H1 (cell line): ENCODE data around the gene GLO1. TPM values are rescaled to one million over a fixed set of nuclear protein-coding genes. Genes with fewer than 3 reads are reported as not detected.

Source experiments
- CTCF ChIA-PET: fragments of 300-600 bp; sonication (Branson Sonifier 250); formaldehyde crosslinking; loops from one replicate; lab custom pipeline; 2021; ENCODE audit not compliant: partially characterized antibody; lab: Charles Lee
- POLR2A ChIA-PET: fragments of 300-600 bp; sonication (Branson Sonifier 250); formaldehyde crosslinking; loops from one replicate; lab custom pipeline; 2021; ENCODE audit warnings: inconsistent platforms; ENCODE audit not compliant: partially characterized antibody; lab: Charles Lee
- DNase-seq, 2 experiments: peaks; one replicate each; pipeline versions ENCODE4 v3.0.0 to v3.0.0-alpha.2; 2010 to 2022; ENCODE audit warnings: low spot score in 2 of 2, low read depth in 1 of 2, mixed read lengths in 1 of 2
- FAIRE-seq: peaks from 2 replicates; lab custom pipeline; 2011; peaks lifted over from hg19 to GRCh38; lab: Jason Lieb, UNC
- H2AFZ ChIP-seq: 2 replicates; pipeline ENCODE4 v1.8.1; 2012; ENCODE audit warnings: low read length, inconsistent platforms
- H2AK5ac ChIP-seq: 2 replicates; pipeline ENCODE4 v1.6.1; 2013; ENCODE audit warnings: low read depth, low read length
- H2BK120ac ChIP-seq: replicated peaks from 2 replicates; pipeline ENCODE3; 2013; ENCODE audit warnings: low read depth, low read length, inconsistent platforms
- H2BK12ac ChIP-seq: 2 replicates; pipeline ENCODE4 v1.6.1; 2013; ENCODE audit warnings: low read depth, low read length
- H2BK15ac ChIP-seq: 2 replicates; pipeline ENCODE4 v1.6.1; 2013; ENCODE audit warnings: low read length
- H2BK20ac ChIP-seq: 2 replicates; pipeline ENCODE4 v1.6.1; 2013; ENCODE audit warnings: low read length
- H2BK5ac ChIP-seq: 2 replicates; pipeline ENCODE4 v1.6.1; 2013; ENCODE audit warnings: low read depth, low read length
- H3K14ac ChIP-seq: 2 replicates; pipeline ENCODE4 v1.6.1; 2013; ENCODE audit warnings: inconsistent platforms; ENCODE audit not compliant: insufficient read length
- H3K18ac ChIP-seq: 2 replicates; pipeline ENCODE4 v1.6.1; 2013; ENCODE audit warnings: low read length; ENCODE audit errors: extremely low read depth
- H3K23ac ChIP-seq: 2 replicates; pipeline ENCODE4 v1.6.1; 2013; ENCODE audit warnings: inconsistent platforms; ENCODE audit not compliant: insufficient read length
- H3K23me2 ChIP-seq: 2 replicates; pipeline ENCODE4 v1.6.1; 2013; ENCODE audit warnings: low read depth, low read length
- H3K27ac ChIP-seq: 2 replicates; pipeline ENCODE4 v1.6.1; 2011; ENCODE audit warnings: low read depth, low read length, inconsistent platforms
- H3K27me3 ChIP-seq, 4 experiments: replicated peaks in 1 of 4; 1 replicate in 1 of 4; 2 replicates in 3 of 4; pipeline versions ENCODE4 v1.6.1 to v1.8.1; 2011 to 2013; ENCODE audit warnings: low read length in 3 of 4, mild to moderate bottlenecking in 3 of 4, inconsistent platforms in 2 of 4, mixed read lengths in 2 of 4, moderate library complexity in 1 of 4; ENCODE audit not compliant: control insufficient read depth in 3 of 4, insufficient read depth in 3 of 4; ENCODE audit errors: extremely low read depth in 1 of 4
- H3K36me3 ChIP-seq, 4 experiments: 2 replicates each; pipeline versions ENCODE4 v1.6.1 to v1.8.1; 2011 to 2013; ENCODE audit warnings: mild to moderate bottlenecking in 4 of 4, low read length in 3 of 4, moderate library complexity in 2 of 4, control low read depth in 1 of 4, inconsistent platforms in 1 of 4; ENCODE audit not compliant: insufficient read depth in 4 of 4, control insufficient read depth in 2 of 4
- H3K4ac ChIP-seq: replicated peaks from 2 replicates; pipeline ENCODE3; 2013; ENCODE audit warnings: low read length, low read depth, mixed read lengths, inconsistent platforms; ENCODE audit not compliant: insufficient read length
- H3K4me1 ChIP-seq, 4 experiments: replicated peaks in 1 of 4; 1 replicate in 1 of 4; 2 replicates in 3 of 4; pipeline versions ENCODE4 v1.6.1 to v1.8.1; 2011 to 2013; ENCODE audit warnings: low read length in 3 of 4, inconsistent platforms in 2 of 4, mixed read lengths in 1 of 4; ENCODE audit not compliant: insufficient read depth in 4 of 4, control insufficient read depth in 3 of 4
- H3K4me2 ChIP-seq, 2 experiments: 2 replicates each; pipeline versions ENCODE4 v1.6.1 to v1.8.1; 2011 to 2013; ENCODE audit warnings: low read depth in 2 of 2, low read length in 2 of 2, control low read depth in 1 of 2, inconsistent platforms in 1 of 2, mild to moderate bottlenecking in 1 of 2; ENCODE audit not compliant: insufficient read depth in 1 of 2
- H3K4me3 ChIP-seq, 4 experiments: fragments of 200-600, 300-600 bp in 1 of 4; sonication (generic), shearing (Covaris generic), sonication (Bioruptor Twin) in 1 of 4; 2 replicates each; pipeline versions ENCODE4 v1.5.1 to v1.8.1; 2011 to 2016; ENCODE audit warnings: low read length in 4 of 4, low read depth in 3 of 4, control low read depth in 2 of 4, inconsistent platforms in 2 of 4, mild to moderate bottlenecking in 2 of 4, mixed read lengths in 1 of 4, moderate library complexity in 1 of 4; ENCODE audit not compliant: insufficient read depth in 2 of 4; ENCODE audit errors: extremely low read depth in 1 of 4
- H3K56ac ChIP-seq: replicated peaks from 2 replicates; pipeline ENCODE3; 2013; ENCODE audit warnings: low read depth, mild to moderate bottlenecking, mixed read lengths, low read length, inconsistent platforms; ENCODE audit not compliant: insufficient read length
- H3K79me1 ChIP-seq: 2 replicates; pipeline ENCODE4 v1.6.1; 2013; ENCODE audit warnings: low read depth, low read length, control low read depth
- H3K79me2 ChIP-seq, 2 experiments: 2 replicates each; pipeline versions ENCODE4 v1.6.1 to v1.8.1; 2012 to 2013; ENCODE audit warnings: low read length in 2 of 2, mild to moderate bottlenecking in 2 of 2, inconsistent platforms in 1 of 2; ENCODE audit not compliant: insufficient read depth in 2 of 2, control insufficient read depth in 1 of 2
- H3K9ac ChIP-seq, 4 experiments: replicated peaks in 1 of 4; 1 replicate in 1 of 4; 2 replicates in 3 of 4; pipeline versions ENCODE4 v1.6.1 to v1.8.1; 2011 to 2013; ENCODE audit warnings: low read depth in 3 of 4, low read length in 3 of 4, control low read depth in 2 of 4, mild to moderate bottlenecking in 2 of 4, moderate library complexity in 2 of 4, inconsistent platforms in 1 of 4; ENCODE audit errors: extremely low read depth in 1 of 4
- H3K9me3 ChIP-seq, 2 experiments: 2 replicates each; pipeline versions ENCODE4 v1.6.1 to v1.8.1; 2012 to 2013; ENCODE audit warnings: mild to moderate bottlenecking in 2 of 2, moderate library complexity in 2 of 2, control low read depth in 1 of 2, inconsistent platforms in 1 of 2, low read depth in 1 of 2, low read length in 1 of 2, mixed read lengths in 1 of 2; ENCODE audit not compliant: insufficient read depth in 2 of 2
- H4K20me1 ChIP-seq, 2 experiments: replicated peaks in 1 of 2; 2 replicates each; pipeline versions ENCODE3 to v1.8.1; 2011 to 2013; ENCODE audit warnings: inconsistent platforms in 2 of 2, low read length in 2 of 2, mild to moderate bottlenecking in 1 of 2; ENCODE audit not compliant: insufficient read depth in 2 of 2, control insufficient read depth in 1 of 2
- H4K5ac ChIP-seq: 2 replicates; pipeline ENCODE4 v1.6.1; 2013; ENCODE audit warnings: low read length, low read depth, mixed read lengths, inconsistent platforms; ENCODE audit not compliant: insufficient read length
- H4K8ac ChIP-seq: 2 replicates; pipeline ENCODE4 v1.8.0; 2013; ENCODE audit warnings: mild to moderate bottlenecking, moderate library complexity, low read length, inconsistent platforms; ENCODE audit not compliant: insufficient read depth; ENCODE audit errors: extremely low read depth
- H4K91ac ChIP-seq: replicated peaks from 2 replicates; pipeline ENCODE3; 2013; ENCODE audit warnings: low read length, mixed read lengths, inconsistent platforms; ENCODE audit not compliant: insufficient read length
- CTBP2 ChIP-seq: IDR thresholded peaks from 2 replicates; pipeline ENCODE4 v1.7.0; 2011; ENCODE audit warnings: borderline replicate concordance, mild to moderate bottlenecking, moderate library complexity, mixed read lengths, low read length; ENCODE audit not compliant: insufficient read depth, insufficient read length
- NANOG ChIP-seq: IDR thresholded peaks from 2 replicates; pipeline ENCODE4 v1.6.1; 2011; ENCODE audit warnings: low read length, low read depth, mild to moderate bottlenecking, inconsistent platforms; ENCODE audit not compliant: insufficient read depth, poor library complexity, severe bottlenecking
- NRF1 ChIP-seq: IDR thresholded peaks from 2 replicates; pipeline ENCODE4 v1.6.1; 2011; ENCODE audit warnings: mild to moderate bottlenecking, low read depth, low read length, improper control_type of control experiment
- RBBP5 ChIP-seq: IDR thresholded peaks from 2 replicates; pipeline ENCODE4 v1.7.1; 2012; ENCODE audit warnings: low read depth, mild to moderate bottlenecking, inconsistent platforms, low read length, moderate library complexity, borderline replicate concordance
- SIRT6 ChIP-seq: IDR thresholded peaks from one replicate; pipeline ENCODE4 v1.7.1; 2012; ENCODE audit warnings: low read length, inconsistent platforms
- WGBS, 2 experiments: shearing (Covaris generic) in 1 of 2; methylation state at CpG; one replicate each; pipeline versions ENCODE4 v1.1.6 to v1.1.7; 2013 to 2015; ENCODE audit warnings: low lambda C conversion rate in 2 of 2, mixed read lengths in 2 of 2, inconsistent platforms in 1 of 2, low coverage in 1 of 2, missing lambda C conversion rate in 1 of 2; ENCODE audit not compliant: insufficient replicate concordance in 2 of 2, insufficient coverage in 1 of 2, insufficient read length in 1 of 2; ENCODE audit errors: extremely low coverage in 1 of 2, missing lambda C conversion rate in 1 of 2; 5-methylcytosine and 5-hydroxymethylcytosine counted together
- polyA plus RNA-seq, 7 experiments: library from polyadenylated mRNA; depleted of rRNA in 3 of 7; stranded (reverse) in 5 of 7; unstranded in 2 of 7; fragments of >200 nt in 5 of 7; fragments of 200-250 nt in 2 of 7; gene quantifications; 1 replicate in 5 of 7; 2 replicates in 1 of 7; 4 replicates in 1 of 7; pipeline versions ENCODE4 v1.2.1 to v1.2.3, GENCODE V29; 2011 to 2013; ENCODE audit warnings: missing spikeins in 2 of 7, mixed read lengths in 2 of 7
- total RNA-seq: library from RNA; stranded (reverse); fragmentation: NEBNext Ultra II Directional; extraction: Animal tissue kit (Norgen Biotek cat#: 25700); gene quantifications from 2 replicates; pipeline ENCODE4 v1.2.1, GENCODE V29; 2021

GLO1 gene
- total and polyA plus RNA-seq, 2 of the 8 experiments (the other 6 are each of a cell fraction or from before 2014, with no cell fraction given), result 104 to 170 TPM

GRCh38 chr6:38701551-38701950 lies 1.4 kb downstream of the GLO1 start:
- WGBS, 2 experiments, result 84% methylated on average over 3 of the region's 3 CpGs; no CpG with 5 or more reads in 1 of the 2 experiments
- Histone ChIP-seq H3K23me2 (peaks cover 4% of the 10 kb centered on the region; the same call in 1 of the 2 replicates), H3K9me3 (peaks cover 0 to 6% of the 10 kb centered on the region in 2 experiments; a peak in 1 of 4 replicates), H4K8ac (no peak overlapping the region), H4K91ac (no peak overlapping the region), H3K4ac (no peak overlapping the region), H3K23ac (no peak overlapping the region), H3K14ac (no peak overlapping the region), H3K18ac (no peak overlapping the region), H3K9ac (no peak overlapping the region), H2BK15ac (no peak overlapping the region), H2BK12ac (no peak overlapping the region), H2AFZ (no peak overlapping the region), H3K79me1 (peaks cover 3% of the 10 kb centered on the region; the same call in 1 of the 2 replicates), H3K27me3 (no peaks in the 10 kb centered on the region), H3K4me1 (no peaks in the 10 kb centered on the region), H3K4me3 (peak overlapping the region in 2 of 4 experiments; percentile 12 to 73; a peak in 3 of 8 replicates), H2AK5ac (no peak overlapping the region), H3K79me2 (peaks cover 3 to 48% of the 10 kb centered on the region in 2 experiments; a peak in 3 of 4 replicates), H2BK20ac (no peak overlapping the region), H3K36me3 (peaks cover 0 to 16% (median 3%) of the 10 kb centered on the region in 4 experiments; a peak in 2 of 8 replicates), H3K4me2 (peak overlapping the region; percentile 25 to 84; a peak in 3 of 4 replicates), H2BK120ac (no peak overlapping the region), H3K56ac (no peak overlapping the region), H3K27ac (no peak overlapping the region), H4K5ac (no peak overlapping the region), H4K20me1 (peaks cover 0 to 9% of the 10 kb centered on the region in 2 experiments), H2BK5ac (no peak overlapping the region)
- FAIRE-seq (no peak), DNase-seq (no peak)
- ChIA-PET POLR2A (interaction anchor here (1.2 to 2.2 kb wide), 2 partner anchors 12 to 34 kb away, joined by 3 to 8 read pairs; no protein-coding TSS in a partner anchor), CTCF (interaction anchor here (0.6 to 0.7 kb wide), 2 partner anchors 92 to 343 kb away, joined by 3 to 4 read pairs; no protein-coding TSS in a partner anchor)
- no peak for TF ChIP-seq SIRT6
- TF ChIP-seq NANOG, result no peak
- TF ChIP-seq CTBP2, result no peak
- no peak for TF ChIP-seq RBBP5
- TF ChIP-seq NRF1, result no peak
